Stimulated activated CD8-positive, alpha-beta memory T cell treated with anti-CD3 and anti-CD28 coated beads, Interleukin-12 subunit alpha, Interleukin-12 subunit beta, amount 100 ng/mL, for 4 hours (primary cell): ENCODE results near the gene PHACTR2.
"Not testable (repeated sequence)": the region's sequence is repeated elsewhere in the genome, so short reads cannot be mapped to it uniquely, and the experiment has no call there.

Experiments
- DNase-seq: peaks from one replicate; pipeline ENCODE4 v3.0.0-alpha.2; 2020; ENCODE audit warnings: low read depth

Gene PHACTR2

GRCh38 chr6:143677891-143678791, at the start of gene PHACTR2:
TSS of gene PHACTR2 (plus strand) at chr6:143677965. CDS start at chr6:143678164, 199 bp downstream.
- peak; percentile 33 for DNase-seq

GRCh38 chr6:143629104-143630080, 48.4 kb upstream of the PHACTR2 start:
- no peak for DNase-seq

- not testable (repeated sequence) for DNase-seq
These were observed 46.6 kb upstream of the PHACTR2 start for GRCh38 chr6:143631196-143631595.

- no peak for DNase-seq
These were observed 44.9 kb upstream of the PHACTR2 start for GRCh38 chr6:143632894-143633293.

GRCh38 chr6:143634486-143634885, 43.3 kb upstream of the PHACTR2 start:
- no peak for DNase-seq

GRCh38 chr6:143637691-143638090, 40.1 kb upstream of the PHACTR2 start:
- DNase-seq, result no peak

- no peak for DNase-seq
These were observed 35.4 kb upstream of the PHACTR2 start for GRCh38 chr6:143642403-143642802.

- no peak for DNase-seq
These were observed 30.6 kb upstream of the PHACTR2 start for GRCh38 chr6:143647191-143647590.

GRCh38 chr6:143647732-143648131, 30.0 kb upstream of the PHACTR2 start:
- DNase-seq, result no peak

- DNase-seq, result not testable (repeated sequence)
These were observed 28.4 kb upstream of the PHACTR2 start for GRCh38 chr6:143649319-143649718.

- DNase-seq, result not testable (repeated sequence)
These were observed 26.4 kb upstream of the PHACTR2 start for GRCh38 chr6:143651328-143651727.

- no peak for DNase-seq
These were observed 24.9 kb upstream of the PHACTR2 start for GRCh38 chr6:143652841-143653331.

GRCh38 chr6:143655541-143655940, 22.2 kb upstream of the PHACTR2 start:
- no peak for DNase-seq

GRCh38 chr6:143656026-143656425, 21.7 kb upstream of the PHACTR2 start:
- no peak for DNase-seq

- no peak for DNase-seq
These were observed 20.0 kb upstream of the PHACTR2 start for GRCh38 chr6:143657809-143658208.

- not testable (repeated sequence) for DNase-seq
These were observed 17.6 kb upstream of the PHACTR2 start for GRCh38 chr6:143660170-143660569.

- DNase-seq, result no peak
These were observed 13.6 kb upstream of the PHACTR2 start for GRCh38 chr6:143664171-143664570.

GRCh38 chr6:143666007-143666406, 11.8 kb upstream of the PHACTR2 start:
- not testable (repeated sequence) for DNase-seq

GRCh38 chr6:143669483-143669882, 8.3 kb upstream of the PHACTR2 start:
- DNase-seq, result not testable (repeated sequence)

- DNase-seq, result no peak
These were observed 4.1 kb upstream of the PHACTR2 start for GRCh38 chr6:143673669-143674068.

- DNase-seq, result no peak
These were observed 3.0 kb upstream of the PHACTR2 start for GRCh38 chr6:143674483-143675381.
